Measurements from ENCODE around the gene VKORC1.

- TF ChIP-seq CTCF (IDR thresholded peaks at IDR 0.05) (no peak), EP300 (IDR thresholded peaks at IDR 0.05) (no peak), POLR2A (IDR thresholded peaks at IDR 0.05) (no peak), POLR2AphosphoS5 (IDR thresholded peaks at IDR 0.05) (no peak)
These were observed 18.8 kb upstream of the VKORC1 start for GRCh38 chr16:31113121-31114120.
